Keratinocyte (primary cell): ENCODE data around the gene POU6F2. TPM values are rescaled to one million over a fixed set of nuclear protein-coding genes. Genes with fewer than 3 reads are reported as not detected.

Experiments used
- DNase-seq: peaks from one replicate; pipeline ENCODE4 v3.0.0-alpha.2; 2011; ENCODE audit warnings: low read depth, missing footprints, low spot score
- FAIRE-seq: peaks from 2 replicates; lab custom pipeline; 2011; peaks lifted over from hg19 to GRCh38; lab: Jason Lieb, UNC
- H2AFZ ChIP-seq: 2 replicates; pipeline ENCODE4 v1.6.0; 2012; ENCODE audit warnings: low read length, control low read depth, inconsistent platforms; ENCODE audit not compliant: control insufficient read depth
- H3K27ac ChIP-seq: 2 replicates; pipeline ENCODE4 v1.5.1; 2011; ENCODE audit warnings: low read length; ENCODE audit not compliant: control insufficient read depth, insufficient read depth
- H3K27me3 ChIP-seq: 3 replicates; pipeline ENCODE4 v1.6.0; 2011; ENCODE audit warnings: low read length; ENCODE audit not compliant: control insufficient read depth, insufficient read depth; ENCODE audit errors: extremely low read depth
- H3K36me3 ChIP-seq, 2 experiments: 2 replicates in 1 of 2; 3 replicates in 1 of 2; pipeline ENCODE4 v1.5.1; 2011; ENCODE audit warnings: low read length in 2 of 2, mild to moderate bottlenecking in 1 of 2; ENCODE audit not compliant: control insufficient read depth in 2 of 2, insufficient read depth in 2 of 2; ENCODE audit errors: extremely low read depth in 1 of 2
- H3K4me1 ChIP-seq: 3 replicates; pipeline ENCODE4 v1.5.1; 2011; ENCODE audit warnings: low read length; ENCODE audit not compliant: control insufficient read depth, insufficient read depth; ENCODE audit errors: extremely low read depth
- H3K4me2 ChIP-seq: 3 replicates; pipeline ENCODE4 v1.6.0; 2011; ENCODE audit warnings: low read depth, low read length; ENCODE audit not compliant: control insufficient read depth, insufficient read depth; ENCODE audit errors: extremely low read depth
- H3K4me3 ChIP-seq, 3 experiments: fragments of 200-600 bp in 1 of 3; sonication (generic) in 1 of 3; 2 replicates in 2 of 3; 3 replicates in 1 of 3; pipeline ENCODE4 v1.5.1; 2011 to 2016; ENCODE audit warnings: low read length in 3 of 3, mild to moderate bottlenecking in 3 of 3, control low read depth in 2 of 3, inconsistent platforms in 1 of 3, low read depth in 1 of 3, mixed read lengths in 1 of 3, mixed run types in 1 of 3, moderate library complexity in 1 of 3; ENCODE audit not compliant: control insufficient read depth in 2 of 3, insufficient read depth in 2 of 3; ENCODE audit errors: extremely low read depth in 1 of 3
- H3K79me2 ChIP-seq: 2 replicates; pipeline ENCODE4 v1.6.0; 2012; ENCODE audit warnings: low read length; ENCODE audit not compliant: control insufficient read depth, insufficient read depth
- H3K9ac ChIP-seq: 3 replicates; pipeline ENCODE4 v1.6.0; 2011; ENCODE audit warnings: low read length; ENCODE audit not compliant: control insufficient read depth, insufficient read depth; ENCODE audit errors: extremely low read depth
- H3K9me1 ChIP-seq: 3 replicates; pipeline ENCODE4 v1.6.0; 2011; ENCODE audit warnings: low read length; ENCODE audit not compliant: control insufficient read depth, insufficient read depth; ENCODE audit errors: extremely low read depth
- H3K9me3 ChIP-seq: 2 replicates; pipeline ENCODE4 v1.5.1; 2012; ENCODE audit warnings: low read depth, low read length; ENCODE audit not compliant: control insufficient read depth
- H4K20me1 ChIP-seq: 3 replicates; pipeline ENCODE4 v1.6.0; 2011; ENCODE audit warnings: low read length; ENCODE audit not compliant: control insufficient read depth, insufficient read depth; ENCODE audit errors: extremely low read depth
- EZH2 ChIP-seq: IDR thresholded peaks from one replicate; pipeline ENCODE4 v1.6.1; 2012; ENCODE audit warnings: inconsistent platforms, mild to moderate bottlenecking, low read length, moderate library complexity
- dilution Hi-C: fragments of 300-500 bp; cut with MboI; formaldehyde crosslinking; loops from one replicate; pipeline ENCODE4 v1.7.0; 2020; ENCODE audit warnings: low sequenced_read_pairs; ENCODE audit not compliant: extremely low pct_ligation_motif_present
- polyA plus RNA-seq, 5 experiments: library from polyadenylated mRNA; depleted of rRNA in 3 of 5; stranded (reverse) in 3 of 5; stranded (forward) in 1 of 5; unstranded in 1 of 5; fragments of >200 nt; gene quantifications; 1 replicate in 1 of 5; 2 replicates in 3 of 5; 3 replicates in 1 of 5; pipeline versions ENCODE4 v1.2.1 to v1.2.3, GENCODE V29; 2011 to 2012; ENCODE audit warnings: missing spikeins in 2 of 5, low read depth in 1 of 5, low replicate concordance in 1 of 5
- TF ChIP-seq, protein P1 (sequence below), 3 experiments: IDR thresholded peaks in 1 of 3; conservative IDR thresholded peaks in 1 of 3; optimal IDR thresholded peaks in 1 of 3; 2 replicates in 2 of 3; 3 replicates in 1 of 3; pipeline versions ENCODE3 to v1.5.1; 2011; ENCODE audit warnings: low read length in 3 of 3, mild to moderate bottlenecking in 3 of 3, moderate library complexity in 2 of 3, control low read depth in 1 of 3, inconsistent platforms in 1 of 3; ENCODE audit not compliant: insufficient read depth in 2 of 3; ENCODE audit errors: extremely low read depth in 1 of 3

Gene POU6F2
- polyA plus RNA-seq, 1 donor (not counting 4 experiments of a cell fraction or from before 2014, with no cell fraction given): not detected

DNA sequence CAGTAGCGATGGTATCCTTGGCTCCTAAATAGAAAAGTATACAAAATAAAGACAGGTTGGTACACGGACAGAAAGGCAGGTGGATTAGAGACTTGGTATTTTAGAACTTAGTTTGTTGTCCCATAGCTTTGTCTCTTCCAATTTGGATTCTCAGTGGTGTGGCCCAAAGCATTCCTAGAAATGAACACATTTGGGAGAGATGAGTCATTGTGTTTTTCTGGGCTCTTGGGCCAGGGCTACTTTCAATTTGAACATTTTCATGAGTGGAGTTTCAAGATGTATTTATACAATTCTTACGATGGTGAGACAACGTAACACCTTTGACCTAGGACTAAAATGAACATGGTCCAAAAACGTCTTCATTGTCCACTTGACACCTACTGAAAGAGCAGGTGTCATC lies 363.4 kb downstream of the POU6F2 start:
- Histone ChIP-seq H4K20me1 (no peaks in the 10 kb centered on the region), H3K4me1 (no peaks in the 10 kb centered on the region), H3K9me1 (no peaks in the 10 kb centered on the region), H3K27ac (no peak overlapping the region), H2AFZ (no peak overlapping the region), H3K36me3 (no peaks in the 10 kb centered on the region), H3K79me2 (no peaks in the 10 kb centered on the region), H3K9me3 (no peaks in the 10 kb centered on the region), H3K4me3 (no peak overlapping the region), H3K27me3 (peaks cover 2% of the 10 kb centered on the region), H3K9ac (no peak overlapping the region), H3K4me2 (no peak overlapping the region)
- dilution Hi-C loops: no loop called here
- TF ChIP-seq, protein P1, sequence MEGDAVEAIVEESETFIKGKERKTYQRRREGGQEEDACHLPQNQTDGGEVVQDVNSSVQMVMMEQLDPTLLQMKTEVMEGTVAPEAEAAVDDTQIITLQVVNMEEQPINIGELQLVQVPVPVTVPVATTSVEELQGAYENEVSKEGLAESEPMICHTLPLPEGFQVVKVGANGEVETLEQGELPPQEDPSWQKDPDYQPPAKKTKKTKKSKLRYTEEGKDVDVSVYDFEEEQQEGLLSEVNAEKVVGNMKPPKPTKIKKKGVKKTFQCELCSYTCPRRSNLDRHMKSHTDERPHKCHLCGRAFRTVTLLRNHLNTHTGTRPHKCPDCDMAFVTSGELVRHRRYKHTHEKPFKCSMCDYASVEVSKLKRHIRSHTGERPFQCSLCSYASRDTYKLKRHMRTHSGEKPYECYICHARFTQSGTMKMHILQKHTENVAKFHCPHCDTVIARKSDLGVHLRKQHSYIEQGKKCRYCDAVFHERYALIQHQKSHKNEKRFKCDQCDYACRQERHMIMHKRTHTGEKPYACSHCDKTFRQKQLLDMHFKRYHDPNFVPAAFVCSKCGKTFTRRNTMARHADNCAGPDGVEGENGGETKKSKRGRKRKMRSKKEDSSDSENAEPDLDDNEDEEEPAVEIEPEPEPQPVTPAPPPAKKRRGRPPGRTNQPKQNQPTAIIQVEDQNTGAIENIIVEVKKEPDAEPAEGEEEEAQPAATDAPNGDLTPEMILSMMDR (optimal IDR thresholded peaks at IDR 0.05 in 1 of 3, IDR thresholded peaks at IDR 0.05 in 1 of 3, conservative IDR thresholded peaks at IDR 0.05 in 1 of 3; ENCODE audit: extremely low read depth in 1 of 3, insufficient read depth in 2 of 3, low read length in 3 of 3): no peak
- no peak for TF ChIP-seq EZH2
- DNase-seq: no peak
- no peak for FAIRE-seq

DNA sequence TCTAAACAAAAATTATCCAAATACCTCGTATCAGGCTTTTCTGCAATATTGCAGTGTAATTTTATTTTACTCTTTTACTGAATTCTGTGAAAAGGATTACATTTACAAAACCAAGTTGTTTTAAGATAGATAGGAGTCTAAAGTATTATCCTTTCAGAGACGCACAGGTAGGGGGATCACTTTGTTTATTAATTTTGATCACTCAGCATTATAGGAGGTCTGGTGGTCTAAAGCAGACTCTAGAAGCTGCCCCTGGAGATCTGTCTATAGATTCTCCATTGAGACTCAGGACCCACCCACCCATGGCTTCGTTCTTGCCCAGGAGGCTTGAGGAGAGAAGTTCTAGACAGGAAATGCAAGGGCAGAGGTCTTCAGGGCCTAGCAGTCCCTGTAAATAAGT lies 365.1 kb downstream of the POU6F2 start:
- H3K79me2 ChIP-seq: no peaks in the 10 kb centered on the region
- dilution Hi-C loops: no loop called here
- H2AFZ ChIP-seq: no peak overlapping the region
- no peaks in the 10 kb centered on the region for H3K9me3 ChIP-seq
- H3K4me3 ChIP-seq: no peak overlapping the region
- DNase-seq: no peak
- no peaks in the 10 kb centered on the region for H3K36me3 ChIP-seq
- no peak for FAIRE-seq
- H3K9ac ChIP-seq: no peak overlapping the region
- H3K4me1 ChIP-seq: no peaks in the 10 kb centered on the region
- no peak overlapping the region for H3K27ac ChIP-seq
- no peaks in the 10 kb centered on the region for H3K9me1 ChIP-seq
- no peak for TF ChIP-seq EZH2
- TF ChIP-seq, protein P1 (optimal IDR thresholded peaks at IDR 0.05 in 1 of 3, IDR thresholded peaks at IDR 0.05 in 1 of 3, conservative IDR thresholded peaks at IDR 0.05 in 1 of 3; ENCODE audit: extremely low read depth in 1 of 3, insufficient read depth in 2 of 3, low read length in 3 of 3): no peak
- peaks cover 2% of the 10 kb centered on the region for H3K27me3 ChIP-seq
- no peak overlapping the region for H3K4me2 ChIP-seq
- no peaks in the 10 kb centered on the region for H4K20me1 ChIP-seq
